ENCODE measurements around the gene PCDHA4. TPM values are rescaled to one million over a fixed set of nuclear protein-coding genes. Genes with fewer than 3 reads are reported as not detected.
A peak's percentile ranks its signal among the peaks of the same experiment; 100 is the strongest.
"Not testable (repeated sequence)": the region's sequence is repeated elsewhere in the genome, so short reads cannot be mapped to it uniquely, and the experiment has no call there.

Gene PCDHA4
- total and polyA plus RNA-seq, 2 of the 13 experiments (the other 11 are each of a cell fraction or from before 2014, with no cell fraction given), result not detected

- ChIA-PET POLR2A (no interaction called here), CTCF (ENCODE audit: low intra/inter-chr PET ratio, low total read pairs) (no interaction called here)
- no peaks in the 10 kb centered on the region for H3K36me3 ChIP-seq (replicated peaks in 1 of 2; ENCODE audit: control insufficient read depth in 1 of 2, insufficient read depth in 2 of 2, low read length in 2 of 2)
- H3K9me3 ChIP-seq (ENCODE audit: low read length), result no peaks in the 10 kb centered on the region
- in situ Hi-C loops (cut with HindIII; ENCODE audit: extremely low pct_ligation_motif_present, low pct_unique_long_range_greater_than_20kb), result no loop called here
- no TSS peak for BruUV-seq (replicated peaks)
- TF ChIP-seq ZNF703 (CRISPR knock-in tag; IDR thresholded peaks at IDR 0.05; ENCODE audit: borderline replicate concordance), result no peak
- TF ChIP-seq EHMT2 (IDR thresholded peaks at IDR 0.05; ENCODE audit: borderline replicate concordance, low read depth, low read length), result no peak
- no peak for TF ChIP-seq CEBPB (IDR thresholded peaks at IDR 0.05; ENCODE audit: borderline replicate concordance, low read depth, low read length)
- TF ChIP-seq ZSCAN25 (CRISPR knock-in tag; IDR thresholded peaks at IDR 0.05), result no peak
- TF ChIP-seq RARA (CRISPR knock-in tag; IDR thresholded peaks at IDR 0.05), result no peak
- TF ChIP-seq USF2 (IDR thresholded peaks at IDR 0.05; ENCODE audit: low read depth, low read length), result no peak
- TF ChIP-seq USF2 (CRISPR knock-in tag; IDR thresholded peaks at IDR 0.05; ENCODE audit: borderline replicate concordance), result no peak
- no peak for TF ChIP-seq ZNF770 (CRISPR knock-in tag; IDR thresholded peaks at IDR 0.05)
- ATAC-seq, result no peak
- peak; percentile 30 for FAIRE-seq
- intact Hi-C loops (cut with micrococcal nuclease; ENCODE audit: unreplicated experiment), result no loop called here
- H4K20me1 ChIP-seq (ENCODE audit: insufficient read depth, low read length), result no peaks in the 10 kb centered on the region
- H3K27me3 ChIP-seq (ENCODE audit: control insufficient read depth in 1 of 2, insufficient read depth in 2 of 2, low read length in 2 of 2), result no peaks in the 10 kb centered on the region; a peak in 1 of 5 replicates
- WGBS (ENCODE audit: low lambda C conversion rate), result 20% methylated on average over 6 of the region's 6 CpGs
- H3K4me2 ChIP-seq (ENCODE audit: low read depth, low read length), result no peak overlapping the region
- no peak overlapping the region for H2AFZ ChIP-seq (ENCODE audit: low read length)
- H3K4me3 ChIP-seq (replicated peaks in 1 of 3; ENCODE audit: insufficient read depth in 1 of 3, low read depth in 2 of 3, low read length in 3 of 3), result no peak overlapping the region
- no peaks in the 10 kb centered on the region for H3K79me2 ChIP-seq (ENCODE audit: insufficient read depth, low read length)
- no peak overlapping the region for H3K27ac ChIP-seq (ENCODE audit: extremely low read length, insufficient read depth, low read length)
- no peak overlapping the region for H3K9ac ChIP-seq (ENCODE audit: insufficient read depth, low read depth, low read length)
- no peak for DNase-seq (ENCODE audit: low spot score)
- H3K4me1 ChIP-seq (ENCODE audit: insufficient read depth, low read length), result no peaks in the 10 kb centered on the region
Observed at GRCh38 chr5:140822281-140822629, 15.4 kb downstream of the PCDHA4 start.

- CTCF ChIA-PET (ENCODE audit: low intra/inter-chr PET ratio, low total read pairs); H3K4me3 ChIP-seq (replicated peaks in 1 of 3; ENCODE audit: insufficient read depth in 1 of 3, low read depth in 2 of 3, low read length in 3 of 3); DNase-seq (ENCODE audit: low spot score); H3K27ac ChIP-seq (ENCODE audit: extremely low read length, insufficient read depth, low read length); POLR2A ChIA-PET; H3K36me3 ChIP-seq (replicated peaks in 1 of 2; ENCODE audit: control insufficient read depth in 1 of 2, insufficient read depth in 2 of 2, low read length in 2 of 2); H3K9me3 ChIP-seq (ENCODE audit: low read length); H2AFZ ChIP-seq (ENCODE audit: low read length); H3K4me2 ChIP-seq (ENCODE audit: low read depth, low read length); in situ Hi-C loops (cut with HindIII; ENCODE audit: extremely low pct_ligation_motif_present, low pct_unique_long_range_greater_than_20kb); H3K79me2 ChIP-seq (ENCODE audit: insufficient read depth, low read length); intact Hi-C loops (cut with micrococcal nuclease; ENCODE audit: unreplicated experiment); H4K20me1 ChIP-seq (ENCODE audit: insufficient read depth, low read length); BruUV-seq (replicated peaks); ATAC-seq; H3K9ac ChIP-seq (ENCODE audit: insufficient read depth, low read depth, low read length); H3K4me1 ChIP-seq (ENCODE audit: insufficient read depth, low read length); H3K27me3 ChIP-seq (ENCODE audit: control insufficient read depth in 1 of 2, insufficient read depth in 2 of 2, low read length in 2 of 2); FAIRE-seq: not testable (repeated sequence)
- 90% methylated on average over 48 of the region's 48 CpGs for WGBS (ENCODE audit: low lambda C conversion rate)
Observed at GRCh38 chr5:140822969-140823368, 16.1 kb downstream of the PCDHA4 start.

Data from HepG2 (cell line).